ENCODE measurements around the gene ASMT. TPM values are rescaled to one million over a fixed set of nuclear protein-coding genes. Genes with fewer than 3 reads are reported as not detected.

Gene ASMT
- total and polyA plus RNA-seq, 2 of the 4 experiments (the other 2 are of a cell fraction), result not detected

DNA sequence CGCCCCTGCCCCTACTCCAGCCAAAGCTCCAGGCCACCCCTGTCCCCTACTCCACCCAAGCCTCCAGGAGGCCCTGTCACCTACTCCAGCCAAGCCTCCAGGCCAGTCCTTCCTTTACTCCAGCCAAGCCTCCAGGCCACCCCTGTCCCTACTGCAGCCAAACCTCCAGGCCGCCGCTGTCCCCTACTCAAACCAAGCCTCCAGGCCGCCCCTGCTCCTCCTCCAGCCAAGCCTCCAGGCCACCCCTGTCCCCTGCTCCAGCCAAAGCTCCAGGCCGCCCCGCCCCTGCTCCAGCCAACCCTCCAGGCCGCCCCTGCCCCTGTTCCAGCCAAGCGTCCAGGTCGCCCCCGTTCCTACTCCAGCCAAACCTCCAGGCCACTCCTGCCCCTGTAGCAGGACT is 5.1 kb upstream of the ASMT start:
- TF ChIP-seq MXI1 (IDR thresholded peaks at IDR 0.05; ENCODE audit: borderline replicate concordance, low read depth, low read length), result no peak
- no peak for TF ChIP-seq SMC3 (IDR thresholded peaks at IDR 0.05; ENCODE audit: low read depth, low read length)
- TF ChIP-seq ELK1 (IDR thresholded peaks at IDR 0.05; ENCODE audit: borderline replicate concordance, low read depth, low read length), result no peak
- TF ChIP-seq CEBPB (IDR thresholded peaks at IDR 0.05; ENCODE audit: low read depth, low read length), result no peak
- TF ChIP-seq MAFK (IDR thresholded peaks at IDR 0.05; ENCODE audit: low read depth, low read length), result no peak
- TF ChIP-seq POLR2A (IDR thresholded peaks at IDR 0.05; ENCODE audit: low read depth, low read length), result no peak
- TF ChIP-seq MAZ (IDR thresholded peaks at IDR 0.05; ENCODE audit: borderline replicate concordance, low read depth, low read length), result no peak
- TF ChIP-seq NFE2L2 (IDR thresholded peaks at IDR 0.05; ENCODE audit: low read depth, low read length), result no peak
- no peak for TF ChIP-seq CTCF (conservative IDR thresholded peaks at IDR 0.05; ENCODE audit: low read depth, low read length)
- TF ChIP-seq, protein P1, sequence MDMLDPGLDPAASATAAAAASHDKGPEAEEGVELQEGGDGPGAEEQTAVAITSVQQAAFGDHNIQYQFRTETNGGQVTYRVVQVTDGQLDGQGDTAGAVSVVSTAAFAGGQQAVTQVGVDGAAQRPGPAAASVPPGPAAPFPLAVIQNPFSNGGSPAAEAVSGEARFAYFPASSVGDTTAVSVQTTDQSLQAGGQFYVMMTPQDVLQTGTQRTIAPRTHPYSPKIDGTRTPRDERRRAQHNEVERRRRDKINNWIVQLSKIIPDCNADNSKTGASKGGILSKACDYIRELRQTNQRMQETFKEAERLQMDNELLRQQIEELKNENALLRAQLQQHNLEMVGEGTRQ (IDR thresholded peaks at IDR 0.05; ENCODE audit: low read depth, low read length), result no peak
- no peak for TF ChIP-seq RAD21 (IDR thresholded peaks at IDR 0.05; ENCODE audit: low read length)
- TF ChIP-seq BHLHE40 (IDR thresholded peaks at IDR 0.05; ENCODE audit: low read depth, low read length), result no peak
- no peak for TF ChIP-seq RFX5 (IDR thresholded peaks at IDR 0.05; ENCODE audit: low read depth, low read length)
- TF ChIP-seq FOS (IDR thresholded peaks at IDR 0.05; ENCODE audit: low read depth, low read length), result no peak
- TF ChIP-seq CHD1 (IDR thresholded peaks at IDR 0.05; ENCODE audit: low read depth, low read length), result no peak
- TF ChIP-seq RCOR1 (IDR thresholded peaks at IDR 0.05; ENCODE audit: insufficient replicate concordance, low read length), result no peak
- BruUV-seq (replicated peaks), result no TSS peak
- Histone ChIP-seq H2BK120ac (ENCODE audit: low read depth, low read length) (no peak overlapping the region), H3K14ac (replicated peaks; ENCODE audit: low read depth, low read length) (no peak overlapping the region), H3K4ac (ENCODE audit: low read depth, low read length) (no peak overlapping the region), H2AK5ac (ENCODE audit: low read depth, low read length) (no peak overlapping the region), H3K23ac (ENCODE audit: low read depth, low read length) (no peak overlapping the region), H4K20me1 (ENCODE audit: insufficient read depth, low read length) (no peaks in the 10 kb centered on the region), H3K36me3 (ENCODE audit: control insufficient read depth, insufficient read depth, low read length) (no peaks in the 10 kb centered on the region), H3K27me3 (ENCODE audit: control insufficient read depth, insufficient read depth, low read length) (no peaks in the 10 kb centered on the region), H3K79me1 (ENCODE audit: low read depth in 1 of 2, low read length in 2 of 2) (no peaks in the 10 kb centered on the region), H4K91ac (ENCODE audit: insufficient read depth, low read depth, low read length) (no peak overlapping the region), H3K9ac (ENCODE audit: low read depth, low read length) (no peak overlapping the region), H3K27ac (ENCODE audit: insufficient read depth, low read length) (no peak overlapping the region), H2BK5ac (ENCODE audit: low read depth, low read length, poor library complexity, severe bottlenecking) (no peak overlapping the region), H2BK20ac (ENCODE audit: low read depth, low read length) (no peak overlapping the region), H3K56ac (ENCODE audit: extremely low read depth, insufficient read depth, low read length) (no peak overlapping the region), H2BK15ac (ENCODE audit: low read depth, low read length) (no peak overlapping the region), H3K9me1 (ENCODE audit: insufficient read depth, low read length) (no peaks in the 10 kb centered on the region), H3K9me3 (ENCODE audit: control insufficient read depth, insufficient read depth, low read length) (no peaks in the 10 kb centered on the region), H2AK9ac (replicated peaks; ENCODE audit: low read depth, low read length, poor library complexity) (no peak overlapping the region), H4K8ac (ENCODE audit: low read depth in 2 of 2, low read length in 2 of 2) (no peak overlapping the region), H2AFZ (replicated peaks; ENCODE audit: low read length, poor library complexity) (no peak overlapping the region), H3K18ac (ENCODE audit: low read depth, low read length) (no peak overlapping the region), H4K5ac (ENCODE audit: low read depth, low read length) (no peak overlapping the region), H3K4me2 (ENCODE audit: low read depth, low read length) (no peak overlapping the region), H3K4me1 (ENCODE audit: control insufficient read depth, insufficient read depth, low read length) (no peaks in the 10 kb centered on the region), H3K4me3 (ENCODE audit: insufficient read depth, low read depth, low read length) (no peak overlapping the region)
- dilution Hi-C loops (cut with HindIII; ENCODE audit: low sequenced_read_pairs, unreplicated experiment) (no loop called here), in situ Hi-C loops (cut with MboI; ENCODE audit: low sequenced_read_pairs) (no loop called here), intact Hi-C loops (cut with micrococcal nuclease) (no loop called here)
- POLR2A ChIA-PET (ENCODE audit: unreplicated experiment), result no interaction called here
- ATAC-seq (ENCODE audit: low read depth), result no peak
- DNase-seq, result no peak
- CTCF ChIA-PET, result no interaction called here
- 100% methylated on average over 3 of the region's 10 CpGs; no CpG with 5 or more reads in 1 of the 2 experiments for WGBS, 2 experiments (ENCODE audit: extremely low coverage in 2 of 2, insufficient read length in 1 of 2)

Measured in IMR-90 (cell line).